Measurements from ENCODE around the gene AKR7A3.

- TF ChIP-seq CTCF (IDR thresholded peaks at IDR 0.05) = no peak
- TF ChIP-seq POLR2A (IDR thresholded peaks at IDR 0.05) = no peak
Measured at GRCh38 chr1:19329188-19329587, 40.6 kb upstream of the AKR7A3 start.

Data from ovary (tissue), 3 donors.